ENCODE data around the gene ATP8A1.
A peak's percentile ranks its signal among the peaks of the same experiment; 100 is the strongest.

The ATP8A1 gene

GRCh38 chr4:42531341-42532030 is 125.4 kb downstream of the ATP8A1 start:
- Histone ChIP-seq H3K27ac (ENCODE audit: low read length) (no peak overlapping the region), H3K9ac (ENCODE audit: low read depth, low read length) (no peak overlapping the region), H3K27me3 (ENCODE audit: insufficient read depth, low read length, poor library complexity) (no peaks in the 10 kb centered on the region), H3K36me3 (ENCODE audit: insufficient read depth, low read length) (no peaks in the 10 kb centered on the region), H3K79me2 (ENCODE audit: insufficient read depth, low read length) (no peaks in the 10 kb centered on the region), H2AFZ (ENCODE audit: low read depth, low read length) (no peak overlapping the region), H4K20me1 (ENCODE audit: insufficient read depth, low read length) (no peaks in the 10 kb centered on the region), H3K9me3 (ENCODE audit: insufficient read depth, low read length, severe bottlenecking) (no peaks in the 10 kb centered on the region), H3K4me1 (ENCODE audit: insufficient read depth, low read length) (no peaks in the 10 kb centered on the region), H3K4me3 (ENCODE audit: low read depth in 1 of 2, low read length in 2 of 2) (no peak overlapping the region), H3K4me2 (ENCODE audit: insufficient read depth, low read length) (no peak overlapping the region)
- ATAC-seq (ENCODE audit: insufficient read depth, low read depth) (no peak), DNase-seq (no peak)
- TF ChIP-seq EZH2 (IDR thresholded peaks at IDR 0.05; ENCODE audit: borderline replicate concordance, low read depth, low read length, severe bottlenecking) (no peak), CTCF (IDR thresholded peaks at IDR 0.05; ENCODE audit: borderline replicate concordance, extremely low read depth, low read length, poor library complexity, severe bottlenecking) (no peak)

GRCh38 chr4:42523066-42523718 is 133.7 kb downstream of the ATP8A1 start:
- DNase-seq = no peak
- Histone ChIP-seq H3K4me2 (ENCODE audit: insufficient read depth, low read length) (no peak overlapping the region), H4K20me1 (ENCODE audit: insufficient read depth, low read length) (no peaks in the 10 kb centered on the region), H3K9ac (ENCODE audit: low read depth, low read length) (no peak overlapping the region), H3K4me3 (ENCODE audit: low read depth in 1 of 2, low read length in 2 of 2) (no peak overlapping the region), H2AFZ (ENCODE audit: low read depth, low read length) (no peak overlapping the region), H3K27ac (ENCODE audit: low read length) (no peak overlapping the region), H3K36me3 (ENCODE audit: insufficient read depth, low read length) (no peaks in the 10 kb centered on the region), H3K4me1 (ENCODE audit: insufficient read depth, low read length) (no peaks in the 10 kb centered on the region), H3K9me3 (ENCODE audit: insufficient read depth, low read length, severe bottlenecking) (no peaks in the 10 kb centered on the region), H3K27me3 (ENCODE audit: insufficient read depth, low read length, poor library complexity) (no peaks in the 10 kb centered on the region), H3K79me2 (ENCODE audit: insufficient read depth, low read length) (no peaks in the 10 kb centered on the region)
- no peak for ATAC-seq (ENCODE audit: insufficient read depth, low read depth)
- no peak for TF ChIP-seq EZH2 (IDR thresholded peaks at IDR 0.05; ENCODE audit: borderline replicate concordance, low read depth, low read length, severe bottlenecking)
- no peak for TF ChIP-seq CTCF (IDR thresholded peaks at IDR 0.05; ENCODE audit: borderline replicate concordance, extremely low read depth, low read length, poor library complexity, severe bottlenecking)

GRCh38 chr4:42519803-42520417 is 137.0 kb downstream of the ATP8A1 start:
- Histone ChIP-seq H3K4me1 (ENCODE audit: insufficient read depth, low read length) (no peaks in the 10 kb centered on the region), H3K27me3 (ENCODE audit: insufficient read depth, low read length, poor library complexity) (no peaks in the 10 kb centered on the region), H3K79me2 (ENCODE audit: insufficient read depth, low read length) (no peaks in the 10 kb centered on the region), H2AFZ (ENCODE audit: low read depth, low read length) (no peak overlapping the region), H3K27ac (ENCODE audit: low read length) (no peak overlapping the region), H4K20me1 (ENCODE audit: insufficient read depth, low read length) (no peaks in the 10 kb centered on the region), H3K9ac (ENCODE audit: low read depth, low read length) (no peak overlapping the region), H3K9me3 (ENCODE audit: insufficient read depth, low read length, severe bottlenecking) (no peaks in the 10 kb centered on the region), H3K36me3 (ENCODE audit: insufficient read depth, low read length) (no peaks in the 10 kb centered on the region), H3K4me3 (ENCODE audit: low read depth in 1 of 2, low read length in 2 of 2) (no peak overlapping the region), H3K4me2 (ENCODE audit: insufficient read depth, low read length) (no peak overlapping the region)
- TF ChIP-seq EZH2 (IDR thresholded peaks at IDR 0.05; ENCODE audit: borderline replicate concordance, low read depth, low read length, severe bottlenecking) (no peak), CTCF (IDR thresholded peaks at IDR 0.05; ENCODE audit: borderline replicate concordance, extremely low read depth, low read length, poor library complexity, severe bottlenecking) (peak; percentile 78)
- DNase-seq = peak; percentile 48
- ATAC-seq (ENCODE audit: insufficient read depth, low read depth) = peak; percentile 79
